HEK293 (cell line): ENCODE data around the gene FILIP1L.

Experiments used
- CTCF ChIA-PET: fragments of 350-600 bp; formaldehyde crosslinking; extraction: SDS; loops from one replicate; lab custom pipeline; 2021; ENCODE audit warnings: antibody characterized with exemption; lab: Yijun Ruan, JAX
- POLR2A ChIA-PET: fragments of 300-600 bp; formaldehyde crosslinking; extraction: SDS; loops from one replicate; lab custom pipeline; 2020; ENCODE audit warnings: antibody characterized with exemption, inconsistent platforms; lab: Yijun Ruan, JAX
- H3K27ac ChIP-seq: fragments of 200-500 bp; sonication (Bioruptor generic); 2 replicates; pipeline ENCODE4 v1.5.1; 2014; ENCODE audit warnings: low read depth, low read length, control low read depth, inconsistent platforms; ENCODE audit errors: extremely low read depth
- H3K36me3 ChIP-seq, 2 experiments: fragments of 200-500 bp in 1 of 2; sonication (Bioruptor generic) in 1 of 2; 1 replicate in 1 of 2; 2 replicates in 1 of 2; pipeline ENCODE4 v1.5.1; 2014 to 2017; ENCODE audit warnings: inconsistent platforms in 2 of 2, low read length in 2 of 2; ENCODE audit not compliant: control insufficient read depth in 2 of 2, insufficient read depth in 1 of 2
- H3K4me1 ChIP-seq: fragments of 200-500 bp; sonication (Bioruptor generic); 2 replicates; pipeline ENCODE4 v1.5.1; 2014; ENCODE audit warnings: mild to moderate bottlenecking, low read length, inconsistent platforms; ENCODE audit not compliant: control insufficient read depth, insufficient read depth
- H3K4me3 ChIP-seq: 2 replicates; pipeline ENCODE4 v1.5.1; 2011; ENCODE audit warnings: low read depth, mild to moderate bottlenecking, control low read depth, low read length, moderate library complexity
- H3K9me3 ChIP-seq: fragments of 200-500 bp; sonication (Bioruptor generic); 2 replicates; pipeline ENCODE4 v1.5.1; 2014; ENCODE audit warnings: low read depth, low read length, inconsistent platforms; ENCODE audit not compliant: control insufficient read depth, insufficient read depth
- FEZF1 ChIP-seq: fragments of 450-650 bp; formaldehyde crosslinking; IDR thresholded peaks from 2 replicates; pipeline ENCODE4 v1.5.1; 2016; ENCODE audit warnings: missing biosample characterization, missing genetic modification characterization
- GLI2 ChIP-seq: fragments of 450-650 bp; formaldehyde crosslinking; IDR thresholded peaks from 2 replicates; pipeline ENCODE4; 2017; ENCODE audit warnings: missing biosample characterization, missing genetic modification characterization, low read depth, borderline replicate concordance
- GLIS1 ChIP-seq: fragments of 450-650 bp; formaldehyde crosslinking; IDR thresholded peaks from 2 replicates; pipeline ENCODE4 v1.5.1; 2016; ENCODE audit warnings: missing biosample characterization, missing genetic modification characterization
- KLF8 ChIP-seq: fragments of 450-650 bp; formaldehyde crosslinking; IDR thresholded peaks from 2 replicates; pipeline ENCODE4 v1.5.1; 2016; ENCODE audit warnings: missing biosample characterization, missing genetic modification characterization
- OSR2 ChIP-seq: fragments of 450-650 bp; formaldehyde crosslinking; IDR thresholded peaks from 2 replicates; pipeline ENCODE4 v1.5.1; 2016; ENCODE audit warnings: missing biosample characterization, missing genetic modification characterization
- PRDM6 ChIP-seq: fragments of 450-650 bp; formaldehyde crosslinking; IDR thresholded peaks from 2 replicates; pipeline ENCODE4 v1.5.1; 2017; ENCODE audit warnings: missing biosample characterization, missing genetic modification characterization
- WT1 ChIP-seq: fragments of 450-650 bp; formaldehyde crosslinking; IDR thresholded peaks from 2 replicates; pipeline ENCODE4 v1.5.1; 2016; ENCODE audit warnings: missing biosample characterization, missing genetic modification characterization
- ZBTB17 ChIP-seq: fragments of 450-650 bp; formaldehyde crosslinking; IDR thresholded peaks from 2 replicates; pipeline ENCODE4 v1.5.1; 2016; ENCODE audit warnings: missing biosample characterization, missing genetic modification characterization
- ZBTB26 ChIP-seq: fragments of 450-650 bp; formaldehyde crosslinking; optimal IDR thresholded peaks from 2 replicates; pipeline ENCODE3; 2016; ENCODE audit warnings: missing biosample characterization, mild to moderate bottlenecking, missing genetic modification characterization
- ZBTB44 ChIP-seq: fragments of 450-650 bp; IDR thresholded peaks from 2 replicates; pipeline ENCODE4 v1.5.1; 2018; ENCODE audit warnings: missing biosample characterization, mild to moderate bottlenecking, missing genetic modification characterization
- ZBTB6 ChIP-seq: fragments of 450-650 bp; formaldehyde crosslinking; IDR thresholded peaks from 2 replicates; pipeline ENCODE4 v1.5.1; 2017; ENCODE audit warnings: missing biosample characterization, missing genetic modification characterization
- ZFP3 ChIP-seq: fragments of 450-650 bp; formaldehyde crosslinking; IDR thresholded peaks from 2 replicates; pipeline ENCODE4 v1.5.1; 2016; ENCODE audit warnings: low read depth, missing biosample characterization, missing genetic modification characterization
- ZFP41 ChIP-seq: fragments of 450-650 bp; formaldehyde crosslinking; IDR thresholded peaks from 2 replicates; pipeline ENCODE4 v1.5.1; 2016; ENCODE audit warnings: missing biosample characterization, missing genetic modification characterization, borderline replicate concordance
- ZIC2 ChIP-seq: fragments of 450-650 bp; formaldehyde crosslinking; IDR thresholded peaks from 2 replicates; pipeline ENCODE4 v1.5.1; 2016; ENCODE audit warnings: missing biosample characterization, missing genetic modification characterization
- ZNF112 ChIP-seq: fragments of 450-650 bp; formaldehyde crosslinking; IDR thresholded peaks from 2 replicates; pipeline ENCODE4 v1.5.0; 2017; ENCODE audit warnings: missing biosample characterization, missing genetic modification characterization
- ZNF121 ChIP-seq: fragments of 450-650 bp; formaldehyde crosslinking; IDR thresholded peaks from 2 replicates; pipeline ENCODE4 v1.5.1; 2016; ENCODE audit warnings: missing biosample characterization, missing genetic modification characterization
- ZNF2 ChIP-seq: fragments of 450-650 bp; formaldehyde crosslinking; IDR thresholded peaks from 2 replicates; pipeline ENCODE4 v1.5.1; 2016; ENCODE audit warnings: missing biosample characterization, missing genetic modification characterization
- ZNF24 ChIP-seq: fragments of 450-650 bp; formaldehyde crosslinking; IDR thresholded peaks from 2 replicates; pipeline ENCODE4 v1.5.1; 2016; ENCODE audit warnings: missing biosample characterization, missing genetic modification characterization
- ZNF302 ChIP-seq: fragments of 450-650 bp; formaldehyde crosslinking; IDR thresholded peaks from 2 replicates; pipeline ENCODE4 v1.5.1; 2016; ENCODE audit warnings: missing biosample characterization, missing genetic modification characterization, low read depth
- ZNF324 ChIP-seq: fragments of 450-650 bp; formaldehyde crosslinking; IDR thresholded peaks from 2 replicates; pipeline ENCODE4 v1.5.1; 2016; ENCODE audit warnings: missing biosample characterization, missing genetic modification characterization
- ZNF362 ChIP-seq: fragments of 450-650 bp; formaldehyde crosslinking; IDR thresholded peaks from 2 replicates; pipeline ENCODE4 v1.5.1; 2016; ENCODE audit warnings: missing biosample characterization, missing genetic modification characterization
- ZNF404 ChIP-seq: fragments of 450-650 bp; formaldehyde crosslinking; IDR thresholded peaks from 2 replicates; pipeline ENCODE4 v1.5.1; 2017; ENCODE audit warnings: missing biosample characterization, missing genetic modification characterization
- ZNF555 ChIP-seq: fragments of 450-650 bp; formaldehyde crosslinking; conservative IDR thresholded peaks from 2 replicates; pipeline ENCODE4 v1.5.1; 2017; ENCODE audit warnings: missing biosample characterization, mild to moderate bottlenecking, missing genetic modification characterization, inconsistent platforms
- ZNF596 ChIP-seq: fragments of 450-650 bp; IDR thresholded peaks from 2 replicates; pipeline ENCODE4 v1.5.0; 2018; ENCODE audit warnings: missing biosample characterization, mild to moderate bottlenecking, missing genetic modification characterization, moderate library complexity
- ZNF629 ChIP-seq: fragments of 450-650 bp; formaldehyde crosslinking; IDR thresholded peaks from 2 replicates; pipeline ENCODE4 v1.5.1; 2017; ENCODE audit warnings: missing biosample characterization, missing genetic modification characterization
- ZNF639 ChIP-seq: fragments of 450-650 bp; formaldehyde crosslinking; IDR thresholded peaks from 2 replicates; pipeline ENCODE4 v1.5.1; 2016; ENCODE audit warnings: missing biosample characterization, missing genetic modification characterization
- ZNF707 ChIP-seq: fragments of 450-650 bp; formaldehyde crosslinking; IDR thresholded peaks from 2 replicates; pipeline ENCODE4 v1.5.1; 2016; ENCODE audit warnings: missing biosample characterization, missing genetic modification characterization
- ZNF747 ChIP-seq: fragments of 450-650 bp; formaldehyde crosslinking; IDR thresholded peaks from 2 replicates; pipeline ENCODE4 v1.5.1; 2016; ENCODE audit warnings: missing biosample characterization, missing genetic modification characterization
- ZNF777 ChIP-seq: fragments of 450-650 bp; formaldehyde crosslinking; IDR thresholded peaks from 2 replicates; pipeline ENCODE4 v1.5.1; 2017; ENCODE audit warnings: missing biosample characterization, missing genetic modification characterization, borderline replicate concordance
- ZNF843 ChIP-seq: fragments of 450-650 bp; formaldehyde crosslinking; IDR thresholded peaks from 2 replicates; pipeline ENCODE4 v1.5.1; 2016; ENCODE audit warnings: missing biosample characterization, missing genetic modification characterization

Gene FILIP1L

GRCh38 chr3:99911433-99911832 is 202.9 kb downstream of the FILIP1L start (continued):
- TF ChIP-seq ZBTB44 (tag by site-specific recombination) (peak; percentile 65; the same call in 1 of the 2 replicates), ZFP3 (tag by site-specific recombination) (no peak), ZNF747 (tag by site-specific recombination) (no peak), ZNF2 (tag by site-specific recombination) (no peak), ZNF596 (tag by site-specific recombination) (peak; percentile 39; the same call in 1 of the 2 replicates), FEZF1 (tag by site-specific recombination) (peak; percentile 78), ZNF843 (peak; percentile 60; the same call in 1 of the 2 replicates), ZBTB17 (tag by site-specific recombination) (peak; percentile 62), ZNF629 (peak; percentile 28; the same call in 1 of the 2 replicates), ZNF24 (tag by site-specific recombination) (no peak), ZIC2 (tag by site-specific recombination) (peak; percentile 50; the same call in 1 of the 2 replicates), ZBTB6 (tag by site-specific recombination) (no peak), OSR2 (tag by site-specific recombination) (peak; percentile 81), WT1 (tag by site-specific recombination) (peak; percentile 83), ZNF302 (tag by site-specific recombination) (no peak), ZNF121 (tag by site-specific recombination) (0 out of 2 replicates have a peak, but pooled peaks have one; percentile 36), PRDM6 (tag by site-specific recombination) (peak; percentile 93), GLI2 (tag by site-specific recombination) (0 out of 2 replicates have a peak, but pooled peaks have one; percentile 24), ZNF112 (no peak), GLIS1 (tag by site-specific recombination) (peak; percentile 75)

GRCh38 chr3:99910752-99911290 is 203.5 kb downstream of the FILIP1L start:
- ChIA-PET POLR2A (no interaction called here), CTCF (interaction anchor here (0.7 kb wide), 1 partner anchor 146 kb away, joined by 3 read pairs; no protein-coding TSS in a partner anchor)
- H3K36me3 ChIP-seq: no peaks in the 10 kb centered on the region
- H3K4me1 ChIP-seq: peaks cover 2% of the 10 kb centered on the region; the same call in 1 of the 2 replicates
- H3K9me3 ChIP-seq: no peaks in the 10 kb centered on the region
- no peak overlapping the region for H3K27ac ChIP-seq
- no peak overlapping the region for H3K4me3 ChIP-seq
- peak; percentile 47; the same call in 1 of the 2 replicates for TF ChIP-seq OSR2 (tag by site-specific recombination)
- no peak for TF ChIP-seq ZNF324
- no peak for TF ChIP-seq ZNF404 (tag by site-specific recombination)
- 0 out of 2 replicates have a peak, but pooled peaks have one; percentile 18 for TF ChIP-seq WT1 (tag by site-specific recombination)
- no peak for TF ChIP-seq ZNF555 (tag by site-specific recombination)
- no peak for TF ChIP-seq ZNF362 (tag by site-specific recombination)
- TF ChIP-seq ZNF629: no peak
- no peak for TF ChIP-seq KLF8 (tag by site-specific recombination)
- TF ChIP-seq ZFP41 (tag by site-specific recombination): no peak
- TF ChIP-seq ZNF707 (tag by site-specific recombination): no peak
- no peak for TF ChIP-seq ZNF639 (tag by site-specific recombination)
- TF ChIP-seq ZBTB26: no peak
- TF ChIP-seq ZNF2 (tag by site-specific recombination): no peak
- TF ChIP-seq ZNF777 (tag by site-specific recombination): no peak
